ENCODE results near the gene SPATA2L. TPM values are rescaled to one million over a fixed set of nuclear protein-coding genes. Genes with fewer than 3 reads are reported as not detected.

SPATA2L gene
- total and polyA plus RNA-seq, 8 donors: 2.4 to 13.8 (median 4.7) TPM

GRCh38 chr16:89721546-89722391 is 20.3 kb upstream of the SPATA2L start:
- peak; percentile 33 for ATAC-seq
- TF ChIP-seq CTCF (IDR thresholded peaks at IDR 0.05): no peak
- intact Hi-C loops (cut with DNase I): no loop called here

GRCh38 chr16:89720813-89721545 is 19.5 kb upstream of the SPATA2L start, which contains the start of the genes VPS9D1 and ZNF276:
TSS of gene VPS9D1 (minus strand) at chr16:89720898. CDS start at chr16:89720861, 37 bp downstream.
TSS of gene ZNF276 (plus strand) at chr16:89721537. CDS start at chr16:89721641, 104 bp downstream.
- Histone ChIP-seq H3K27me3 (no peaks in the 10 kb centered on the region), H3K36me3 (peaks cover 0 to 35% of the 10 kb centered on the region in 2 donors), H3K27ac (peak within 1 kb of the TSS; percentile 95 to 99), H3K9me3 (no peaks in the 10 kb centered on the region), H3K4me3 (peak within 1 kb of the TSS; percentile 79 to 94), H3K4me1 (peaks cover 23 to 64% of the 10 kb centered on the region in 2 donors)
- DNase-seq (peak; percentile 83 to 96 (median 88)), ATAC-seq (peak; percentile 80)
- intact Hi-C loops (cut with DNase I): no loop called here
- no peak for TF ChIP-seq CTCF (IDR thresholded peaks at IDR 0.05)

More at GRCh38 chr16:89721546-89722391, 20.3 kb upstream of the SPATA2L start:
- DNase-seq: peak in 3 of 4 donors; percentile 26 to 95 (median 86)
- Histone ChIP-seq H3K27ac (peak overlapping the region; percentile 95 to 99), H3K27me3 (no peaks in the 10 kb centered on the region), H3K9me3 (no peaks in the 10 kb centered on the region), H3K4me1 (peaks cover 23 to 66% of the 10 kb centered on the region in 2 donors), H3K4me3 (peak overlapping the region; percentile 79 to 94), H3K36me3 (peaks cover 0 to 43% of the 10 kb centered on the region in 2 donors)

GRCh38 chr16:89720551-89720812 is 19.0 kb upstream of the SPATA2L start:
- Histone ChIP-seq H3K4me3 (peak overlapping the region; percentile 79 to 94), H3K36me3 (peaks cover 0 to 30% of the 10 kb centered on the region in 2 donors), H3K27ac (peak overlapping the region; percentile 95 to 99), H3K27me3 (no peaks in the 10 kb centered on the region), H3K4me1 (peaks cover 23 to 59% of the 10 kb centered on the region in 2 donors), H3K9me3 (no peaks in the 10 kb centered on the region)
- no peak for TF ChIP-seq CTCF (IDR thresholded peaks at IDR 0.05)
- intact Hi-C loops (cut with DNase I): no loop called here
- peak; percentile 20 for ATAC-seq
- DNase-seq: peak in 1 of 4 donors; percentile 89

- H3K27me3 ChIP-seq: peaks cover 0 to 3% of the 10 kb centered on the region in 2 donors
- no peak overlapping the region for H3K4me3 ChIP-seq
- H3K36me3 ChIP-seq: peaks cover 0 to 4% of the 10 kb centered on the region in 2 donors
- intact Hi-C loops (cut with DNase I): no loop called here
- no peak overlapping the region for H3K27ac ChIP-seq
- no peak for TF ChIP-seq CTCF (IDR thresholded peaks at IDR 0.05)
- no peaks in the 10 kb centered on the region for H3K9me3 ChIP-seq
- DNase-seq (no peak), ATAC-seq (no peak)
- H3K4me1 ChIP-seq: peaks cover 7 to 33% of the 10 kb centered on the region in 2 donors
Measured at GRCh38 chr16:89717688-89718505, 16.4 kb upstream of the SPATA2L start.
